Mucosa of rectum (tissue), 2 donors: ENCODE results near the gene SMPD3.

Experiments
- H3K27ac ChIP-seq, 2 donors: one replicate each; pipeline ENCODE4 v1.7.0; 2013; ENCODE audit warnings: inconsistent platforms in 2 of 2, low read depth in 2 of 2, low read length in 2 of 2
- H3K27me3 ChIP-seq, 2 donors: one replicate each; pipeline ENCODE4 v1.7.0; 2013; ENCODE audit warnings: low read length in 2 of 2; ENCODE audit not compliant: control insufficient read depth in 2 of 2, insufficient read depth in 2 of 2
- H3K36me3 ChIP-seq, 2 donors: one replicate each; pipeline ENCODE4 v1.7.0; 2013; ENCODE audit warnings: low read length in 2 of 2; ENCODE audit not compliant: control insufficient read depth in 2 of 2, insufficient read depth in 2 of 2
- H3K4me1 ChIP-seq, 2 donors: one replicate each; pipeline ENCODE4 v1.7.0; 2013; ENCODE audit warnings: low read length in 2 of 2, mild to moderate bottlenecking in 1 of 2; ENCODE audit not compliant: control insufficient read depth in 2 of 2, insufficient read depth in 2 of 2
- H3K4me3 ChIP-seq, 2 donors: one replicate each; pipeline ENCODE4 v1.7.0; 2013; ENCODE audit warnings: low read length in 2 of 2
- H3K9ac ChIP-seq, 2 donors: one replicate each; pipeline ENCODE4 v1.7.0; 2013; ENCODE audit warnings: low read length in 2 of 2, low read depth in 1 of 2, mild to moderate bottlenecking in 1 of 2
- H3K9me3 ChIP-seq, 2 donors: one replicate each; pipeline ENCODE4 v1.7.0; 2013; ENCODE audit warnings: low read length in 2 of 2; ENCODE audit not compliant: control insufficient read depth in 2 of 2
- donor health status: healthy.
- donor health status: Normal muscosa, but diverticular disease.

The SMPD3 gene

GRCh38 chr16:68345351-68345810, 102.9 kb downstream of the SMPD3 start:
- Histone ChIP-seq H3K4me3 (no peak overlapping the region), H3K27ac (no peak overlapping the region), H3K9ac (no peak overlapping the region), H3K4me1 (no peaks in the 10 kb centered on the region), H3K27me3 (no peaks in the 10 kb centered on the region), H3K36me3 (peaks cover 26 to 75% of the 10 kb centered on the region in 2 donors), H3K9me3 (no peaks in the 10 kb centered on the region)

- peaks cover 27 to 75% of the 10 kb centered on the region in 2 donors for H3K36me3 ChIP-seq
- H3K4me1 ChIP-seq, result no peaks in the 10 kb centered on the region
- no peak overlapping the region for H3K4me3 ChIP-seq
- H3K9me3 ChIP-seq, result no peaks in the 10 kb centered on the region
- no peak overlapping the region for H3K9ac ChIP-seq
- H3K27me3 ChIP-seq, result no peaks in the 10 kb centered on the region
- H3K27ac ChIP-seq, result no peak overlapping the region
Measured at GRCh38 chr16:68344252-68344651, 104.1 kb downstream of the SMPD3 start.

- Histone ChIP-seq H3K27me3 (no peaks in the 10 kb centered on the region), H3K9me3 (no peaks in the 10 kb centered on the region), H3K4me1 (no peaks in the 10 kb centered on the region), H3K4me3 (no peak overlapping the region), H3K9ac (no peak overlapping the region), H3K36me3 (peaks cover 28 to 75% of the 10 kb centered on the region in 2 donors), H3K27ac (no peak overlapping the region)
Measured at GRCh38 chr16:68343137-68343536, 105.2 kb downstream of the SMPD3 start.

- H3K9me3 ChIP-seq, result no peaks in the 10 kb centered on the region
- H3K4me1 ChIP-seq, result no peaks in the 10 kb centered on the region
- H3K27ac ChIP-seq, result no peak overlapping the region
- peaks cover 33 to 78% of the 10 kb centered on the region in 2 donors for H3K36me3 ChIP-seq
- no peak overlapping the region for H3K4me3 ChIP-seq
- H3K27me3 ChIP-seq, result no peaks in the 10 kb centered on the region
- no peak overlapping the region for H3K9ac ChIP-seq
Measured at GRCh38 chr16:68342620-68343019, 105.7 kb downstream of the SMPD3 start.

- Histone ChIP-seq H3K4me1 (no peaks in the 10 kb centered on the region), H3K36me3 (peaks cover 40 to 58% of the 10 kb centered on the region in 2 donors), H3K27me3 (no peaks in the 10 kb centered on the region), H3K9ac (no peak overlapping the region), H3K27ac (no peak overlapping the region), H3K4me3 (no peak overlapping the region), H3K9me3 (no peaks in the 10 kb centered on the region)
Measured at GRCh38 chr16:68339214-68339613, 109.1 kb downstream of the SMPD3 start.

- Histone ChIP-seq H3K9ac (no peak overlapping the region), H3K4me1 (peaks cover 0 to 2% of the 10 kb centered on the region in 2 donors), H3K9me3 (no peaks in the 10 kb centered on the region), H3K4me3 (no peak overlapping the region), H3K36me3 (peaks cover 40 to 51% of the 10 kb centered on the region in 2 donors), H3K27ac (no peak overlapping the region), H3K27me3 (no peaks in the 10 kb centered on the region)
Measured at GRCh38 chr16:68338326-68339119, 109.8 kb downstream of the SMPD3 start.

- Histone ChIP-seq H3K27me3 (no peaks in the 10 kb centered on the region), H3K9me3 (no peaks in the 10 kb centered on the region), H3K9ac (no peak overlapping the region), H3K4me3 (no peak overlapping the region), H3K36me3 (peaks cover 28 to 31% of the 10 kb centered on the region in 2 donors), H3K27ac (no peak overlapping the region), H3K4me1 (peaks cover 0 to 2% of the 10 kb centered on the region in 2 donors)
Measured at GRCh38 chr16:68335175-68335574, 113.1 kb downstream of the SMPD3 start.

GRCh38 chr16:68332411-68333121, 115.7 kb downstream of the SMPD3 start:
- H3K4me3 ChIP-seq, result no peak overlapping the region
- no peaks in the 10 kb centered on the region for H3K9me3 ChIP-seq
- peaks cover 7% of the 10 kb centered on the region in 2 donors for H3K36me3 ChIP-seq
- H3K27me3 ChIP-seq, result no peaks in the 10 kb centered on the region
- no peak overlapping the region for H3K9ac ChIP-seq
- H3K27ac ChIP-seq, result peak overlapping the region in 1 of 2 donors; percentile 33
- peaks cover 0 to 2% of the 10 kb centered on the region in 2 donors for H3K4me1 ChIP-seq

GRCh38 chr16:68331879-68332410, 116.4 kb downstream of the SMPD3 start:
- peak overlapping the region in 1 of 2 donors; percentile 33 for H3K27ac ChIP-seq
- no peaks in the 10 kb centered on the region for H3K27me3 ChIP-seq
- H3K9ac ChIP-seq, result no peak overlapping the region
- peaks cover 3% of the 10 kb centered on the region in 2 donors for H3K36me3 ChIP-seq
- peaks cover 0 to 2% of the 10 kb centered on the region in 2 donors for H3K4me1 ChIP-seq
- no peaks in the 10 kb centered on the region for H3K9me3 ChIP-seq
- no peak overlapping the region for H3K4me3 ChIP-seq

- H3K27me3 ChIP-seq, result no peaks in the 10 kb centered on the region
- no peaks in the 10 kb centered on the region for H3K9me3 ChIP-seq
- H3K36me3 ChIP-seq, result peaks cover 13 to 23% of the 10 kb centered on the region in 2 donors
- no peak overlapping the region for H3K27ac ChIP-seq
- no peak overlapping the region for H3K4me3 ChIP-seq
- H3K4me1 ChIP-seq, result no peaks in the 10 kb centered on the region
- H3K9ac ChIP-seq, result no peak overlapping the region
Measured at GRCh38 chr16:68328860-68329390, 119.4 kb downstream of the SMPD3 start.
